Dedifferentiated amniotic fluid mesenchymal stem cell (primary cell): ENCODE data around the gene LCE5A.
"Not testable (repeated sequence)": the region's sequence is repeated elsewhere in the genome, so short reads cannot be mapped to it uniquely, and the experiment has no call there.

Source experiments
- DNase-seq: peaks from one replicate; pipeline ENCODE4 v3.0.0-alpha.2; 2016; ENCODE audit errors: extremely low spot score

The LCE5A gene, protein sequence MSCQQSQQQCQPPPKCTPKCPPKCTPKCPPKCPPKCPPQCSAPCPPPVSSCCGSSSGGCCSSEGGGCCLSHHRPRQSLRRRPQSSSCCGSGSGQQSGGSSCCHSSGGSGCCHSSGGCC

DNA sequence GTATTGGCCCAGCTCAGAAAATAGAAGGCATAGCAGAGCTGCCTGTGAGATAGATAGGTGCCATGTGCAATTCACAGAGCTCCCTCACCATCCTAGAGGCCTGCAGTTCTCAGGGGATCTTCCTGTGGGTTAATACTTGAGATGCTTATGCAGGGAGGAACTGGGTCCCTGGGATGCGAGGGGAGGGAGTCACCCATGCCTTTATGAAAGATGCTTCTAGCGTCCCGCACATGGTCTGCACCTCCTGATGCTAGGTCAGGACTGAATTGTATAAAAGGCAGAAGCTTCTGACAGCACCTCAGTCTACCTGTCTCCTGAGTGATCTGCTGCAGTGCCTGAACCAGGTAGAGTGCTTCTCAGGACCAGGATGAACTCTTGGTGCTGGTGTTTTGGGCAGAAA is at the start of gene LCE5A:
LCE5A (plus strand) TSS at position 301 of the 400 bp plus-strand sequence. CDS start 732 bp downstream, outside the sequence.
- DNase-seq = no peak

DNA sequence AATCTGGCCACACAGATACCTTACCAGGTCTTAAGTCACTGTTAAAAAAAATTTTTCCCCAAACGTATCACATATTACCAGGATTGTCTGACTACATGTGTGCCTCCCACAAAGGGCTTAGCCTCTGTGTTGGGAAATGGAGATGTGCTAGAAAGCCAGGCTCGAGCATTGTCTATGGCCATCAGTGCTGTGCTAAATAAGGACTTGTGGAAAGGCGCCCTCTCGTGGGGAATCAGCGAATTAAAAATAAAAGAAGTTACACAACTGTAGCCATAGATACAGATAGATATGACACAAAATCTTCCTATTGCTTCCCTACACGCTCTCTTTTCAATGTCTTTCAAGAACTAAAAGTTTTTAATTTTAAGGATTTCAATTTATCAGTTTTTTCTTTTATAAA is 49.1 kb upstream of the LCE5A start:
- peak; percentile 42 for DNase-seq

DNA sequence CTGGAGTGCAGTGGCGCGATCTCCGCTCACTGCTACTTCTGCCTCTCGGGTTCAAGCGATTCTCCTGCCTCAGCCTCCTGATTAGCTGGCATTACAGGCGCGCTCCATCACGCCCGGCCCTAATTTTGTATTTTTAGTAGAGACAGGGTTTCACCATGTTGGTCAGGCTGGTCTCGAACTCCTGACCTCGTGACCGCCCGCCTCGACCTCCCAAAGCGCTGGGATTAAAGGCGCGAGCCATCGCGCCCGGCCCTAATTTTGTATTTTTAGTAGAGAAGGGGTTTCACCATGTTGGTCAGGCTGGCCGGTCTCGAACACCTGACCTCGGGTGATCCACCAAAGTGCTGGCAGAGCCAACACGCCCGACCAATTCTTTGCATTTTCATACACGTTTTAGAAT is 48.0 kb upstream of the LCE5A start:
- DNase-seq = no peak

DNA sequence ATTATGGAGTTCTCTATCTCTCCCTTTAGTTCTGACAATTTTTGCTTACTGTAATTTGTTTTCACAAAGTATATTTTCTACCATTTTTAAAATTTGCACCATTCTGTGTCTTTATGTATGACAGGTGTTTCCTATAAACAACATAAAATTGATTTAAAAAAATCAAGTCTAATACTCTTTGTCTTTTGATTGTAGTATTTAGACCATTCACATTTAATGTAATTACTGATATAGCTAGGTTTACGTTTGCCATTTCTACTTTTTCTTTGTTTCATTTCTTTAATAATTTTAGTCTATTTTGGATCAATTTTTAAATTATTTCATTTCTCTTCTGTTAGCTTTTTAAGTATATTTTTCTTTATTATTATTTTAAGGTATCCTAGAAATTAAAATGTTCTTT is 44.4 kb upstream of the LCE5A start:
- no peak for DNase-seq

DNA sequence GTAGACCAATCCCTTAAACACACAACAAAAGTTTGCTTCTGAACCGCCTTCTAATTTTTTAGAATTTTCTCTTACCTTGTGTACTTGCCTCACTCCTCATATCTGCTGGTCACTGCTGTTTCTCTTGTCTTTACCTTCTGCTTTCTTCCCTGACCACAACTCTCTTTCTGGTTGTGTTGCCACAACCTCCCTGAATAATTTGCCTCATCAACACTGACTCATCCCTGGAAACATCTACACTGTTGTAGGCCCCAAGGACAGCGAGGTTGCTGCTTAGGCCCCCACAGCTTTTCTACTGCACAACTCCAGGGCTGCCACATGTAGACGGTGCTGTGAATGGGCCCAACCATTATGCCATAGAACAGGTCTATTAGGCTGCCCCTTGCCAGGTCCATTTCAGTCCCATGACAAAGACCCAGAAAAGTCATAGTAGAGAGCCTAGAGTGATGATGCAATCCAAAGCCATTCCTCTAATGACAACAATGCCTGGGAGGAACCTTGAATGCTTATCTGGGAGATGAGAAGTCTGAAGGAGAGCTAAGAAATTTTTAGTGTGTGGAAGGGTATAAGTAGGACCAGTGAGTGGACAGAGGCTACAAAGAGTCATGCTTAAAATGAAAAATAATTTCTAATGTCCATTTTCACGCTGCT is 36.6 kb upstream of the LCE5A start:
- DNase-seq = no peak

DNA sequence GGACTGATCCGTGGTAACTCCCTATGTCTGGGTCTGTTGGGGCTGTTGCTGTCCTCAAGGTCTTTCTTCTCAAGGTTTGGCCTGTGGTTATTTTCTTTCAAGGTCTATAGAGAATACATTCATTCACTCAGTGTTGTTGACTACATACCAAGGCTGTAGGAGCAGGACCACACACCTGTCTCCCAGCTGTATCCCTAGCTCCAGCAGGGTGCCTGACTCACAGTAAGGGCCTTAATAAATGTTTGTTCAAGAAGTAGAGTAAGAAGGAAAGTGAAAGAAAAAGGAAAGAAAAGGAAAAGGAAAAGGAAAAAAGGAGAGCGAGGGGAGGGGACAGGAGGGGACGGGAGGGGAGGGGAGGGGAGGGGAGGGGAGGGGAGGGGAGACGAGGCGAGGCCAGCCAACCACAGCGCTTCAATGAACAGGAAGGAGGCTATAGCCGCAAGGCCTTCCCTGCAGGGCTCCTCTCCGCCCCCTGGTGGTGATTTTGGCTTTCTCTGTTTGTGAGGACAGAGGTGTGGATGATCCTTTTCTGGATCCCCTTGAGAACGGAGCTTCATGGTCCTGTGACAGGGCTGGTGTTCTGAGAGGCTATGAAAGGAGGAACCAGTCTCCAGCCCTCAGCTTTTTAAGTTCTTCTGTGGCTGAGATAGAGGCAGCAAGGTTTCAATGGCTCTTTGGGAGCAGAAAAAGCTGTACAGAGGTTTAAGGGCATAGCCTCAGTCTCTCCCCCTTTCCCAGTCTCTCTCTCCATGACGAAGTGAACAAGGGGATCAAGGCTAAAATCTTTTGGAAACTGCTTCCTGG is 30.6 kb upstream of the LCE5A start:
- DNase-seq = no peak

DNA sequence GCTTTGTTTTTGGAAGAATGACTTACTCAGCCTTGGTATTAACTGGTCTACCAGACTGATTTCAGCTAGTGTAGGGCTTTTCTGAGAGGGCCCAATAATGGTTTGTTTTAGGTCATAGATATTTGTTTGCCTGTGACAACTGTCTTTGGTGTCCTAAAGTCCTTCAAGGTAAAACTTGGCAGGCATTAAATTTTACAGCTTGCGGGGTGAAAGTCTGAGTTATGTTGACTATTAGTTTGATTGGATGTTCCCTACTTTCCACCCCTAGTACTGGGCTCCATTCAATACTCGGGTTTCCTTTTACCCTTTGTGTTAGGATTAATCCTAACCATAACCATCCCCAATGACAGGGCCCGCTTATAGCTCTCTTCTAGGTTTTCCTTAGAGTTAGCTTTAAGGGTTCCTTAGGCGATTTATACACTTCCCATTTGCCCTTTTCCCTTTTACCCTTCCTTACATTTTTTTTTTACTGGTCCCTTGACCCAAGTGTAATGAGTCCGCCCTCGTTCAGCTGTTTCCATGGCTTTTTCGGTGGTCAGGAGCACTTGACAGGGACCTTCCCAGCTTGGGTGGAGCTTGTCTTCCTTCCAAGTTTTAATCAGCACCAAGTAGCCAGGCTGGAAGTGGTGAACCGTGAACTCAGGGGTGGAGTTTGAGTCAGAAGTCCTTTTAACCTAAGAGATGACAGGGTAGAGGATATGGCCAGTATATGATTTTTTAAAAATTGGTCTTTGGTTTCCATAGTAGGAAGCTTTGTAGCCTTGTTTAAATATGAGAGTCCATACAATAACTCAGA is 28.5 kb upstream of the LCE5A start:
- no peak for DNase-seq

DNA sequence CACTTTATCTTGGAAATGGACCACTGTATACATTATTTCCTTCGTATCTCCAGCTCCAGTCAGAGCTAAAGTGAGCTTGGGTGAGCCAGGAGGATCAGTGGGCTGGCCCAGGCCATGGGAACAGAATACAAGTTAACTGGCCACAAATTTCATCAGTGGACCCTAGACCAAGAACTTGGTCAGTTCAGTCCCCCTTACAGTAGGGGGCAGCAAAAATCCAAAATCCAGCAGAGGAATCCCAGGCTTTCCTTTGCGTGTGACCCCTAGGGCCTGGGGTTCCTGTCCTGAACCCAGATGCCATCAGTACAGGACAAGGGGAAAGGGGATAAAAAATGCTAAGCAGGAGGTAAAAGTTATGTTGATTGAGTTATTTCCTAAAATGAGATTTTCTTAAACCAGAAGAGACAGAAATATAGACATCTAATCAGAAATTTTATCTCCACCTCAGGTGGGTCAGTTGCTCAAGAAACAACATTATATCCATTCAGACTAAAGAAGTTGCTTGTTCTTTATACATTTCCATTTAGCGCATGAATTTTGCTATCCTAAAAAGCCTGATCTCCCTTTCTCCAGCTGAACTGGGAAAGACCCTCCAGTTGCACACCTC is 24.1 kb upstream of the LCE5A start:
- DNase-seq = no peak

DNA sequence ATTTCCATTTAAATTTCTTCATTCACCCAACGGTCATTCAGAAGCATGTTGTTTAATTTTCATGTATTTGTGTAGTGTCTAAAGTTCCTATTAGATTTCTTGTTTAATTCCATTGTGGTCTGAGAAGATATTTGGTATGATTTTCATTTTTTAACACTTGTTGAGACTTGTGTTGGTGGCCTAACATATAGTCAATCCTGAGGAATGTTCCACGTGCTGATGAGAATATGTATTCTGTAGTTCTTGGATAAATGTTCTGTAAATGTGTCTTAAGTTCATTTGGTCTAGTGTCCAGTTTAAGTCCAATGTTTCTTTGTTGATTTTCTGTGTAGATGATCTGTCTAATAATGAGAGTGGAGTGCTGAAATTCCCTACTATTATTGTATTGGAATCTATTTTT is 22.7 kb upstream of the LCE5A start:
- DNase-seq = no peak

DNA sequence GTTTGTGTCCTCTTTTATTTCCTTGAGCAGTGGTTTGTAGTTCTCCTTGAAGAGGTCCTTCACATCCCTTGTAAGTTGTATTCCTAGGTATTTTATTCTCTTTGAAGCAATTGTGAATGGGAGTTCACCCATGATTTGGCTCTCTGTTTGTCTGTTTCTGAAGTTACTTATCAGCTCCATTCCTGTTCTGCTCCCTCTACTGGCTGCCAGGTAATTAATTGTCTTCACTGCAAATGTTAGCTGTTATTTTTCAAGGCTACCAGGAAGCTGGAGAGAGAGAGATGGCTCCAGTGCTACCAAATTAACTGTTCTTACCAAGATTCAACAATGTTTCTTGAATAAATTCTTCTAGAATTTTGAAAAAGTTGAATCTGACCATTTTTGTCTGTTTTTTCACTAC is 19.1 kb upstream of the LCE5A start:
- DNase-seq = not testable (repeated sequence)

DNA sequence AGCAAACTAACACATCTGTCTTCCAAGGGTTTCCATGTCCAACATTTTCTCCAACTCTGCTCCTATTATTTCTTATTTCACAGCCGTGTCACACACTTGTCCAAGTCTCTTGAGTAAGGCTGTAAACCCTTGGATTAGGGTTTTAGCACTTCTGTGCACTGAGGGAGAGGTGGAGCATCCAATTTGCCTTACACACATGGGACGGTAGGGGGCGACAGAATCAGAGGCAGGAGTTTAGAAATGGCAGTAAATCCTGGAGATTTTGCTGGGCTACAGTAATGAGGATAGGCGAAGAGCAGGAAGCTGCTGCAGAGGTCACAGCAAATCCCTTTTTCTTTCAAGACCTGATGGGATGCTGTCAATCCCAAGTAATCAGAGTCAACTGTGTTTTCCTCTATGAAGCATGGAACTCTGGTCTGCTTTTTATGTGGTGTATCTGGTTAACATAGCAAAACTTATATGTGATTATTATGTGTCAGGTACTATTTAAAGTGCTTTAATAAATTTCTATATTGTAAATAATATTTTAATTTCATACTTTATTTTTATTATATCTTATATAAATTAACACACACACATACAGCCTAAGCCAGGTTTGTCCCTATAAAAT is 15.4 kb upstream of the LCE5A start:
- DNase-seq = no peak

DNA sequence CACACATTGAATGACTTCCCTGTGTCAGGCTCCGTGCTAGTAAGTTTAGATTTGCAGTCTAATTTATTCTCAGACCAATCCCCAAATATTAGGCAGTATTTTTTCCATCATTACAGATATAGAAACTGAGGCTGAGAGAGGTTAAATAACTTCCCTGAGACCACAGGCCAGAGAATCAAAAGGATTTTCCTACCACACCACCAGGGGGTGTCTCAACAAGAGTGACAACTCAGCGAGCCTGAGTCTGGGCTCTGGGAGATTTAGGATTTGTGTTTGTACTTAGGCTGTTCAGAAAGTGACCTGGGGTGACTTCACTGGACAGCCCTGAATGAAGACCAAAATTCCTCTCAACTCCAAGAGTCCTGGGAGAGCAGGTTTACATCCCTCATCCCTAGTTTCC is 13.3 kb upstream of the LCE5A start:
- DNase-seq = no peak

DNA sequence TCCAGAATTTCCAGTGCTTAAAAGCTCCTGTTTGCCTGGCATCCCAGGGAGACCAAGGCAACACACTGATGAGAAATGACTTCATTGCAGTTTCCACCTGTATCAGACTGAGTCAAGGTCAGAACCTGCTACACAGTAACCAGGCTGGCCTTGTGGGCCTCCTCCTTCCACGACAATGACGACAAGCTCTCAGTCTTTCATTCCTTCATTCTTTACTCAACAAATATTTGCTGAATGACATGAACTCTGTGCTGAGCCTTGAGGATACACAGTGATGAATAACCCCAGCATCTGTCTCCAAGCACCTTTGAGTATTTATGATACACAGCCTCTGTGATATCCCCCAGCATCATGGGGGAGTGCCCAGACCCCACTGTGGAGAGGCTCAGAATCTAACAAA is 8.9 kb upstream of the LCE5A start:
- DNase-seq = no peak

DNA sequence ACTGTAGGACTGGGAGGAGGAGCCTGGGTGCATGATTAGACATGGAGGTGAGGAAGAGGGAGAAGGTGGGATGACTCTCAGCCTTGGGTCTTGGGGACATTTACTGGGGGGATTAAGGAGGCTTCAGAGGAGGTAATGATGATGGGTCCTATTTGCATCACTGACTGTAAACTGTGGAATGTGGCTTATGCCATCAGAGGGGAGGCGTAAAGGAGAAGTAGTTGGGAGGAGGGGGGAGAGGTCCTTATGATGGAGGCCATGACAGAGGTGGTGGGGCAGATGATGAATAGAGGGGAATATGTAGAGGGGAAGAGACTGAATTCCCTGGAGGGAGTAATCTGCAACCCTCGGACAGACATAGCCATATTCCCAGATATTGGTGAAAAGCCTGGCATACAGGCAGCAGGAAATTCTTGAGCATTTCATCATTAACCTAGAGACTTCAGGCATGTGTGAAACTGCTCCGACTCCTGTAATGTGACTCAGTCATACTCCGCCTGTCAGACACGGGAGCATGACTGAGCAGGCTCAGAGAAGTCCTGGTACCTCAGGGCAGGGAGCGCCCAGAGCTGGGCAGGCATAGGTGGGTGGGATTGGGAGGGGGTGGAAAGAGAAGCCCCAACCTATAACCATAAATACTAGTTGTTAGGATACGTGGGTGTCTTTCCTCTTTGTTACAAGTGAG is 8.0 kb upstream of the LCE5A start:
- no peak for DNase-seq

DNA sequence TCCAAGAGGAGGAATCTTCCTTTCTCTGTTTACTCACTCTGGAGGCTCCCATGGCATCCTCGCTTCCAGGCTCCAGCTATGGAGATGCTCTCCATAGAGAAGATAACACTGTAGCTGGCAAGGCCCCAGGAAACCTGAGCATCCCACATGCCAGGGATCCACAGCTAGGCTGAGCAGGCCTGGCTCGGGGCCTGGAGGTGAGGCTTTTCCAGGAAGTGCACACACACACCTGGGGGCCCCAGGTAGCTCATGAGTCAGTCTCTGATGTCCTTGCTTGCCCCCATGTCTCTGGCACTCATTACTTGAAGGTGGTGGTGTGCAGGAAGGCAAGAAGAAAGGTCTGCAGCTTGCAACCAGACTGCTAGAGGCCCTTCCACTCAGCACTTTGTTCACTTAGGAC is 5.5 kb upstream of the LCE5A start:
- DNase-seq = no peak

DNA sequence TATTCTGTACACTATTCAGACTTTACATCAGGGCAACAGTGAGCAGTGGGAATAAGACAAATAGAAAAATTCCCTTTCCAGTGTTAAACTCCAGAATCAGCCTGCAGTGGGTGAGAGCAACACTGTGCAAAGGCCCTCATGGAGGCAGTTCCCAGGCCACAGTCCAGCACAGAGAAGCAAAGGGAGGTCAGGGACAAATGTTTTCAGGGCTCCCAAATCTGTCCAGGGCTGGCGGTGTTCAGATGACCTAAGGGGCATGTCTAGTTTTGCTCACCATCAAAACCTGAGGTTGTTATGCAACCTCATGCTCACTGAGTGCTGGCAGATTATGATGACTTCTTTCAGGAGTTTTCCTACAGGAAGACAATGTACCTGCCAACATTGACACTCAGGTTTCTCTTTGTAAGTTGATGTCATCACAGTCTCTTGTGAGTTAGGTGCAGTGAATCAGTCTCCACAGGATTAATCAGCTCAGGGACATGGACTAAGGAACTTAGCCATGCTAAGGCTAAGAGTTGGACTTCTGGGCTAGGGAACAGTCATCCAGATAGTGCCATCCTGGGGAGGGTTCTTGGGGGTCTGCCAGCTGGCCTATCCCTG is 3.6 kb upstream of the LCE5A start:
- DNase-seq = no peak

DNA sequence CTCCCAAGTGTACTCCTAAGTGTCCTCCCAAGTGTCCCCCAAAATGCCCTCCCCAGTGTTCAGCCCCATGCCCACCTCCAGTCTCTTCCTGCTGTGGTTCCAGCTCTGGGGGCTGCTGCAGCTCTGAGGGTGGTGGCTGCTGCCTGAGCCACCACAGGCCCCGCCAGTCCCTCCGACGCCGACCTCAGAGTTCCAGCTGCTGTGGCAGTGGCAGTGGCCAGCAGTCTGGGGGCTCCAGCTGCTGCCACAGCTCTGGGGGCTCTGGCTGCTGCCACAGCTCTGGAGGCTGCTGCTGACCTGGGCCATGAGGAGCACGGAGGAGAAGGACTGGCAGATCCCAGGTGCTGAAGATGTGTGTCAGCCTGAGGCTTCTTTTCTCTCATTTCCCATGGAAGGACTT is 993 bp downstream of the LCE5A start:
- DNase-seq = no peak

DNA sequence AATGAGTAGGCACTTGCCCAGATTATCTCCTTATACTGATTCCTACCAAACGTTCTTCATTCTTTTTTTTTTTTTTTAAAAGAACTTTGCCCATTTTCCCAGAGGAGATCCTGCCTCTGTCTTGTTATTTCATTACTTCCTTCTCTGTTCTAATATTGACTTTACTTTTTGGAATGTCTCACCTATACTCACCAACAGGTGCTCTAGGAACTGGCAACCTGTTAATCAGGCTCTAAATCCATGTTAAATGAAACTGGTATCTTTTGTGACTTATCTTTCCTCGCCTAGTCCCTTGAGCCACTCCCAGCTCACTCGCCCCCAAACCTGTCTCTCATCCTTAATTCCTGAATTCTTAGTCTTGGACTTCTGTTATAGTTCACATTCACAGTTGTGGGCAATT is 2.5 kb downstream of the LCE5A start:
- DNase-seq = no peak

DNA sequence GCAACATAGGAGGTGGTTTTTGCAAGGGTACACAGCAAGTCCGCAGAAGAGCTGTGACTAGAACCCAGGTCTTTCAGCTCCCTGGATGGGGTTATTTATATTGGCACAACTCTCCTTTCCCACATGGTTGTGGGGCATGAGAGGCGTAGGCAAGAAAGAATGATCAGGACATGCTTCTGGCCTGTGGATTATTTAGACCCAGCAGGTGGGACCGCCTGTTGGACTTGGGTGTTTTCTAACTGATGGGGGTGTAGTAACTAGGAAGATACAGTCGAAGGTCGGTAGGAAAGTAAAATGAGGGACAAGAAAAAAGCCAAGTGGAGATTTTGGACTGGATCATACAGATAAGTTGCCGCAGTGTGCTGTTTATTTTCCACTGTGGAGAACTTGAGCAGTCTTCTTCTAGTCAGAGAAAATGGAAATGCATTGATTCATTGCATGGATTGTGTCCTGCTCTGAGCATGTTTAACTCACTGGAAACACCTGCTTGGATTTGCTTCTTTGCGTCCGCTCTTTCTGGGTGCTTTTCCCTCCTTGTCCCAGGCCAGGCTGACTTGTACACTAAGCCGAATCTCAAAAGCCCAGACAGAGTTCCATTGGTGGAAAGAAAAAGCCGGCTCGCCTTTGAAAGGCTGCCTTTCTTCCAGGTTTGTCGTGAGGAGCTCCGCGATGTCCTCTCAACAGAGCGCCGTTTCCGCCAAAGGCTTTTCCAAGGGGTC is 4.3 kb downstream of the LCE5A start:
- no peak for DNase-seq

DNA sequence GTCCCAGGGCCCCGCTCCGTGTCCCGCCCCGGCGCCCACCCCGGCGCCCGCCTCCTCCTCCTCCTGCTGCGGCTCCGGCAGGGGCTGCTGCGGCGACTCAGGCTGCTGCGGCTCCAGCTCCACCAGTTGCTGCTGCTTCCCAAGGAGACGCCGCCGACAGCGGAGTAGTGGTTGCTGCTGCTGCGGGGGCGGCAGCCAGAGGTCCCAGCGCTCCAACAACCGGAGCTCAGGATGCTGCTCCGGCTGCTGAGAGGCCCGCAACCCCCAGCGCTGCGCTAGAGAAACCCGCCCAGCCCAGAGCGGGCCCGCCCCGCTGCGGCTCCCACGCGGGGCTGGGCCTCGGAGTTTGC is 4.8 kb downstream of the LCE5A start:
- no peak for DNase-seq
